Measurements from ENCODE around the gene NPAT. TPM values are rescaled to one million over a fixed set of nuclear protein-coding genes. Genes with fewer than 3 reads are reported as not detected.
"Not testable (repeated sequence)": the region's sequence is repeated elsewhere in the genome, so short reads cannot be mapped to it uniquely, and the experiment has no call there.

NPAT gene
- total and polyA plus RNA-seq, 5 experiments from 2014 or later: 34.9 to 75.8 (median 52.8) TPM

DNA sequence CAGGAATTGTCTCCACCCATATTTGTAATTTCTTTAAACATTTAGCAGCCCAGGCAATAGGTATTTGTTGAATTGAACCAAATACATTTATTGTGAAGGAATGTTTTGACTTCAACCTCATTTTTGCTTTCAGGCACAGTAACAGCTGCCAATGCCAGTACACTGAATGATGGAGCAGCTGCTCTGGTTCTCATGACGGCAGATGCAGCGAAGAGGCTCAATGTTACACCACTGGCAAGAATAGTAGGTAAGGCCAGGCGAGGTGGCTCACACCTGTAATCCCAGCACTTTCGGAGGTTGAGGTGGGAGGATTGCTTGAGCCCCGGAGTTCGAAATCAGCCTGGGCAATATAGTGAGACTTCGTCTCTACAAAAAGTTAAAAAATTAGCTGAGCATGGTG is 80.1 kb downstream of the NPAT start:
- DNase-seq (no peak), ATAC-seq (no peak)
- Mint-ChIP-seq H3K36me3 (peaks cover 4 to 80% (median 26%) of the 10 kb centered on the region in 3 donors), H3K4me3 (no peak overlapping the region), H3K4me1 (peaks cover 2 to 15% (median 5%) of the 10 kb centered on the region in 4 donors), H3K27ac (peak overlapping the region in 5 of 10 donors; percentile 19 to 77 (median 53)), H3K27me3 (no peaks in the 10 kb centered on the region), H3K9me3 (no peaks in the 10 kb centered on the region)
- POLR2A ChIA-PET: no interaction called here

DNA sequence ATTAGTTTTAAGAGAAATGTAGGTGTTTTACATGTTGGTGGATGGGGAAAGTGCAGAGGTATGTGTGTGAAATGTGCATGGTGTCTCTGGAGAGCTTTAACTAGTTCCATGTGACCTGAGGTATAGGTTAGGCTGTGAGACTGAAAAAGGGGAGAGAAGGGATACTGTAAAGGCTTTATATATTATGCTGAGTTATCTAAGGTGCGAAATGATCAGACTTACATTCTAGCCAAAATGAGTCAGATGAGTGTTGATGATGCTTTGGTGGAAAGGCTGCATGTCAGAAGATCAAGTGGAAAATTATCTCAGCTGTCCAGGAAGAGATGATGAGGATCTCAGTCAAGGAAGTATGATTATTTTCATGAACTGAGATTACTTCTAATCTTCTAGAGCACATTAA is 85.2 kb downstream of the NPAT start:
- ATAC-seq (no peak), DNase-seq (no peak)
- Mint-ChIP-seq H3K36me3 (peaks cover 6 to 66% (median 12%) of the 10 kb centered on the region in 3 donors), H3K9me3 (no peaks in the 10 kb centered on the region), H3K4me1 (peaks cover 2 to 12% (median 8%) of the 10 kb centered on the region in 4 donors), H3K27me3 (no peaks in the 10 kb centered on the region), H3K4me3 (no peak overlapping the region), H3K27ac (peak overlapping the region in 9 of 10 donors; percentile 1 to 60 (median 18))
- POLR2A ChIA-PET: no interaction called here

DNA sequence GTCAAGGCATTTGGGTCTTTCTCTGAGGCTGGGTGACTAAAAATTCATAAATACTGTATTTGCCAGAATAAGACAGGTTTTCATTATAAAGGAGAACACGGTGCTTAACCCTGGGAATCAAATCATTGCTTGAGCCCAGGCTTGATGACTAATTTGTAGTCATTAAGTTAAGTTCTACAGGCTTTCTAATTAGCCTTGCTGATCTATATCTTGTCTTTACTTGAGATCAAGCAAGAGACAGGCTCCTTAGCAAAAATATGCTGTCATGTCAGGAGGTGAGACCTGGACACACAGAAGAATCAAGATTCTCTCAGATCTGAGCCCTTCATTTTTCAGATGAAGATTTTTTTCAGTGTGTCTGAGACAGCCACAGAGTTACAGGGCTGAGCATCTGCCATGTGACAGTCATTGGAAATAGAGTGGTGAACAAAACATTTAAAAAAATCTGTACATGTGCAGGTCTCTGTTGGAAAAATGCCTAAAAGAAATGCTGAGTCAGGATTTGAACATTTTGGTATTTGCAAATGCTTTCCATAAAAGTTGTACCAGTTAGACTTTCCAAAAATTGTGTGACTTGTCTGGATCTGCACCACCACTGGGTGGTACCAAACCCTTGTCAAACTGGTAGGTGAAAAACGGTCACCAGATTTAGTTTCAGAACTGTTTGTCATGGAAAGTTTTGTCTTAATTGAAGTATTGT is 86.4 kb downstream of the NPAT start:
- peak in 3 of 10 donors; percentile 10 to 33 (median 22) for DNase-seq
- peak overlapping the region in 7 of 10 donors; percentile 10 to 67 (median 21) for H3K27ac Mint-ChIP-seq
- peaks cover 8 to 58% (median 12%) of the 10 kb centered on the region in 3 donors for H3K36me3 Mint-ChIP-seq
- H3K9me3 Mint-ChIP-seq: no peaks in the 10 kb centered on the region
- no peak overlapping the region for H3K4me3 Mint-ChIP-seq
- POLR2A ChIA-PET: interaction anchor here (0.7 kb wide), 1 partner anchor 27 kb away, joined by 3 read pairs; no protein-coding TSS in a partner anchor
- peaks cover 3 to 12% (median 8%) of the 10 kb centered on the region in 4 donors for H3K4me1 Mint-ChIP-seq
- H3K27me3 Mint-ChIP-seq: no peaks in the 10 kb centered on the region
- ATAC-seq: peak; percentile 42 to 50

DNA sequence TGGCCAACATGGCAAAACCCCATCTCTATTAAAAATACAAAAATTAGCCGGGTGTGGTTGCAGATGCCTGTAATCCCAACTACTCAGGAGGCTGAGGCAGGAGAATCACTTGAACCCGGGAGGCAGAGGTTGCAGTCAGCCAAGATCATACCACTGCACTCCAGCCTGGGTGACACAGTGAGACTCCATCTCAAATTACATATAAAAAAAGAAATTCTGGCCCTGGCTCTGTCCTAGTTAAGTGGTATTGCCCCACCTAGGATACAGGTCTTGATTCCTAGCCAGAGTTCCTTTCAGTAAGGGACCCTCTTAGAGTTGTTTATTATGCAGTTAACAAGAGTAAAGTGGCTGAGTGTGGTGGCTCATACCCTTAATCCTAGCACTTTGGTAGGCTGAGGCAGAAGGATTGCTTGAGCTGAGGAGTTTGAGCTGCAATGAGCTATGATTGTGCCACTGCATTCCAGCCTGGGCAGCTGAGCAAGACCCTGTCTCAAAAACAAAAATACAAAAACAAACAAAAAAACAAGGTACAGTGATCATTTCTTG is 89.4 kb downstream of the NPAT start:
- H3K36me3 Mint-ChIP-seq: peaks cover 4 to 44% (median 7%) of the 10 kb centered on the region in 3 donors
- H3K27ac Mint-ChIP-seq: peak overlapping the region in 6 of 10 donors; percentile 9 to 37 (median 23)
- H3K4me1 Mint-ChIP-seq: peaks cover 5 to 18% (median 9%) of the 10 kb centered on the region in 4 donors
- DNase-seq, POLR2A ChIA-PET, H3K9me3 Mint-ChIP-seq, H3K4me3 Mint-ChIP-seq, ATAC-seq, H3K27me3 Mint-ChIP-seq: not testable (repeated sequence)

DNA sequence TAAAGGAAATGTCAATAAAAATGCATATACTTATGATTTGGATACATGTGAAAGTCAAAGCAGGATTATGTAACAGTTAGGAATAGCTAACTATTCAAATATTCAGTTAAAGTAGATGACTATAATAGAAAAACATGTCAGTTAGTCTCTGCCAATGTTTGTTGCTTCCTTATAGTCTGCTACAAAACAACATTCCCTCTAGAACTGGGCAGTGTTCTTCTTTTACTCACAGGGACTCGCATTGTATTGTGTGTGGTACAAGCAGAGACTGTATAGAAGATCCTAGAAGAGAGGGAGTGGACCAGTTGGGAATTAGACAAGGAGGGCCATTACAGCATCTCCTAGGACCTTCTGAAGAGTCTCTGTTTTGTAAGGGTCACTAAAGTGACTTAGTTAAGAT is 90.4 kb downstream of the NPAT start:
- Mint-ChIP-seq H3K4me3 (no peak overlapping the region), H3K9me3 (no peaks in the 10 kb centered on the region), H3K36me3 (peaks cover 3 to 40% (median 4%) of the 10 kb centered on the region in 3 donors), H3K4me1 (peaks cover 2 to 21% (median 9%) of the 10 kb centered on the region in 4 donors), H3K27me3 (no peaks in the 10 kb centered on the region), H3K27ac (peak overlapping the region in 8 of 10 donors; percentile 2 to 86 (median 50))
- ATAC-seq (no peak), DNase-seq (no peak)
- POLR2A ChIA-PET: no interaction called here

DNA sequence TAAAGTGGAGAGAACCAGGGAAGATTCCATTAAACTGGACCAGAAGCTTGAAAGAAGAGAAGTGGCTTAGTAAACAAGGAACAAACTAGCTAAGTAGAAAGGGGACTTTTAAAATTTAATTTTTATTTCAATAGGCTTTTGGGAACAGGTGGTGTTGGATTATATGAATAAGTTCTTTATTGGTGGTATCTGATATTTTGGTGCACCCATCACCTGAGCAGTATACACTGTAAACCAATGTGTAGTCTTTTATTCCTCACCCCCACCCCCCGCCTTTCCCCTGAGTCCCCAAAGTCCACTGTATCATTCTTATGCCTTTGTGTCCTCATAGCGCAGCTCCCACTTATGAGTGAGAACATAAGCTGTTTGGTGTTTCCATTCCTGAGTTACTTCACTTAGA is 93.7 kb downstream of the NPAT start:
- DNase-seq (no peak), ATAC-seq (no peak)
- POLR2A ChIA-PET: no interaction called here
- Mint-ChIP-seq H3K27me3 (no peaks in the 10 kb centered on the region), H3K36me3 (peaks cover 0 to 21% (median 4%) of the 10 kb centered on the region in 3 donors), H3K4me3 (no peak overlapping the region), H3K27ac (peak overlapping the region in 3 of 10 donors; percentile 14 to 76 (median 17)), H3K4me1 (peaks cover 20 to 42% (median 26%) of the 10 kb centered on the region in 4 donors), H3K9me3 (no peaks in the 10 kb centered on the region)

DNA sequence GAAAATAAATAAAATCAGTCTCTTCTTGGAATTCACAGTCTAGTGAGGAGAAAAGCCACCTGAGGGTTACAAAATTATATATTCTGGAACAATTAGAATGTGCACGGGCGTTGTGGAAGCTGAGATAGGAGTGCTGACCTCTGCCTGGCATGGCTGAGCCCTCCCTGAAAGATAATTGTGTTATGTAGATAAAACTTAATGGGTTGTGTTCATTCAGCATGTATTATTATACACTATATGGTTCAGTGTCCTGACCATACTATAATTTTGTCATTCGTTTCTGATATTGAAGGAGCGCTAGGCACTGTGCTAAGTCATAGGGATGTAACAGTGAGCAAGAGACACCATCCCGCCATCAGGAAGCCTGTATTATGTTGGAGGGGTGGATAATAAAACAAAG is 97.3 kb downstream of the NPAT start:
- POLR2A ChIA-PET: no interaction called here
- Mint-ChIP-seq H3K4me3 (peak overlapping the region in 2 of 10 donors; percentile 9 to 12), H3K27ac (peak overlapping the region in 6 of 10 donors; percentile 5 to 78 (median 24)), H3K36me3 (peaks cover 0 to 7% (median 0%) of the 10 kb centered on the region in 3 donors), H3K4me1 (peaks cover 36 to 63% (median 51%) of the 10 kb centered on the region in 4 donors), H3K27me3 (no peaks in the 10 kb centered on the region), H3K9me3 (no peaks in the 10 kb centered on the region)
- no peak for DNase-seq
- ATAC-seq: no peak

DNA sequence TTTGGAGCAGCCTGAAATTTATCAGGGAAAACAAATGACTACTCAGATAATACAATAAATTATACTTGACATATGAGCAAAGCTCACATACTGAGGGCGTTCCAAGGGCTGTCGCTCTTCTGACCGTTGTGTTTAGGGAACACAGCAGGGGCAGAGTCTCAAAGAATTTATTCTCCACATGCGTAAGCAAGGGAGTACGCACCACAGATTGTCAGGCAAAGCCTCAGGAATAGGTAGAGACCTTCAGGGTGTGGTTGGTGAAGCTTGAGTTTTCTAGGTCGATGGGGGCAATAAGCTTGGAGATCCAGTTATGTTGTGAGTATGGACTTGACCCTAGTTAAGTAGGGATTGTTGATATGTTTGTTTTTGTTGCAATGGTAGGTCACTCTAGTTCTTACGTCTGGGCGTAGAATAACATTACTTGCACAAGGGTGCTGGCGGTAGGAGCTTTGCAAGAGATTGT is 100.2 kb downstream of the NPAT start:
- DNase-seq: no peak
- POLR2A ChIA-PET: interaction anchor here (0.8 kb wide), 1 partner anchor 28 kb away, joined by 3 read pairs; no protein-coding TSS in a partner anchor
- Mint-ChIP-seq H3K27me3 (no peaks in the 10 kb centered on the region), H3K36me3 (peaks cover 0 to 2% (median 0%) of the 10 kb centered on the region in 3 donors), H3K4me1 (peaks cover 30 to 51% (median 49%) of the 10 kb centered on the region in 4 donors), H3K4me3 (peak overlapping the region; percentile 87 to 97 (median 96)), H3K27ac (peak overlapping the region in 9 of 10 donors; percentile 0 to 97 (median 86)), H3K9me3 (no peaks in the 10 kb centered on the region)
- ATAC-seq: no peak

DNA sequence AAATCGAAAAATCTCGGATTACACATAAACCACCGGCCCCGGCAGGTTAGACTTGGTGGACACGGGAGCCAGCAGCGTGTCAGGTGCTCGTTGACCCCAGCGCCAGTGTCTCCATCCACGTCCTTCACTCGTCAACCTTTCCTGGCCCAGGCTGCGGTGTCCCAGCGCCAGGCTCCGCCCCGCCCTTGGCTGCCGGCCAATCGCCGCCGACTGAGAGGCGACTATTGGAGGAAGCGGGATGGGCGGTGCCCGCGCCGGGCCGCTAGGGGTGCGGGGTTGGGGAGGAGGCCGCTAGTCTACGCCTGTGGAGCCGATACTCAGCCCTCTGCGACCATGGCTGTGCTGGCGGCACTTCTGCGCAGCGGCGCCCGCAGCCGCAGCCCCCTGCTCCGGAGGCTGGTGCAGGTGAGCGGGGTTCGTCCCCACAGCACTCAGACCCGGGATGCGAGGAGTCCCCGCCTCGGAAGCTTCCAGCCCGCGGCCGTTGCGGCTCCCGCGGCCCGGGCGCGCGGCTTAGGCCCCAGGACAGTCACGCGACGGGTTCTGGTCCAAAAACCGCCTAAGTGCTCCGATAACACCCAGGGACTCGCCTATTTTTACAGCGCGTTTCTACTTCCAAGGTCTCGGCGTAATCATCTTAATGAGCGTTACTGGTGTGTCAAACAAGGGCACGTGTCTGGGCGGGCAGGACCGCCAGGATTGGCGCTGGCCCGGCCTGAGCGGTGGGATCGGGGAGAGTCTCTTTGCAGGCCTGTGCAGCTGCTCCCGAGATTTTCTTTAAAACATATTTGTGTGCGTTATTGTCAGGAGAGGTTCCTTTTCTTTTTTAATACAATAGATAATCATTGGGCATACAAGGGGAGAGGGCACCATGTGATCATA is 100.9 kb downstream of the NPAT start, which contains the start of gene ACAT1:
Gene ACAT1, plus strand, starts transcription at position 294 of the 882 bp plus-strand sequence. Its CDS starts 40 bp downstream, at position 334.
- Mint-ChIP-seq H3K4me3 (peak within 1 kb of the TSS; percentile 87 to 97 (median 96)), H3K27ac (peak within 1 kb of the TSS; percentile 35 to 97 (median 89)), H3K27me3 (no peaks in the 10 kb centered on the region), H3K9me3 (no peaks in the 10 kb centered on the region), H3K4me1 (peaks cover 30 to 50% (median 47%) of the 10 kb centered on the region in 4 donors), H3K36me3 (peaks cover 0 to 2% (median 0%) of the 10 kb centered on the region in 3 donors)
- ATAC-seq (peak; percentile 99), DNase-seq (peak; percentile 90 to 97 (median 95))
- POLR2A ChIA-PET: interaction anchor here (0.5 to 0.8 kb wide), 2 partner anchors 10 to 27 kb away, joined by 3 read pairs; no protein-coding TSS in a partner anchor

DNA sequence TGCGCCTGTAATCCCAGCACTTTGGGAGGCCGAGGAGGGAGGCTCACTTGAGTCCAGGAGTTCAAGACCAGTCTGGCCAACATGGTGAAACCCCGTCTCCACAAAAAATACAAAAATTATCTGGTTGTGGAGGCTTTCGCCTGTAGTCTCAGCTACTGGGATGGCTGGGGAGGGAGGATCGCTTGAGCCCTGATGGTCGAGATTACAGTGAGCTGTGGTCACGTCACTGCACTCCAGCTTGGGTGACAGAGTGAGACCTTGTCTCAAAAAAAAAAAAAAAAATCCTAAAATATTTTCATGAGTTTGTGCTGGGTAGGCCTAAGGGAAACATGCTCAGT is 101.5 kb downstream of the NPAT start:
- DNase-seq, H3K27me3 Mint-ChIP-seq, H3K9me3 Mint-ChIP-seq, ATAC-seq, H3K36me3 Mint-ChIP-seq: not testable (repeated sequence)
- H3K4me1 Mint-ChIP-seq: peaks cover 27 to 46% (median 41%) of the 10 kb centered on the region in 4 donors
- peak overlapping the region in 7 of 10 donors; percentile 35 to 90 (median 82) for H3K27ac Mint-ChIP-seq
- H3K4me3 Mint-ChIP-seq: peak overlapping the region; percentile 87 to 97 (median 96)
- POLR2A ChIA-PET: interaction anchor here (0.5 to 0.9 kb wide), 2 partner anchors 9 to 11 kb away, joined by 3 read pairs; no protein-coding TSS in a partner anchor

DNA sequence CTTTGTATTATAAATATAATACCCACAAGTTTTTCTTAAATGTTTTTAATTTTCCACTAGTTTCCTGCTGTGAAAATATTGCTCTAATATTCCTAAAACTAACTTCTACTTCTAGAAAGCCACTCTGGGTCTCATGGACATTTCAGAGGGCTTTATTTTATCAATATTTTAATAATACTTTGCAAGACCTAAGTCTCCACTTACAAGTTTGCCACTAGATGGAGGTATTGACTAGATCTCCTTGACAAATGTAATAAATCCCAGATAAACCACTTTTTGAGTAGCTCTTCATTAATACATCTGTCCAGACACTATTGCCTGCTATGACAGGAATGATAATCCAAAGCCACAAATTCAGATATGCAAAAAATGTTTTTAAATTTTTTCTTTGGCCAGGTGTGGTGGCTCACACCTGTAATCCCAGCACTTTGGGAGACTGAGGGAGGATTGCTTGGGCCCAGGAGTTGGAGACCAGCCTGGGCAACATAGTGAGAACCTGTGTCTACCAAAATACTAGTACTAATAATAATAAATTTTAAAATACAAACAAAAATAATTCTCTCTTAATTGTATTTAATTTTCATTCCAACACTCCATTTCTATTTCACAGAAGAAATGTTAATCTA is 104.6 kb downstream of the NPAT start:
- H3K9me3 Mint-ChIP-seq: no peaks in the 10 kb centered on the region
- POLR2A ChIA-PET: interaction anchor here (1.1 kb wide), 1 partner anchor 164 kb away, joined by 3 read pairs; no protein-coding TSS in a partner anchor
- H3K4me1 Mint-ChIP-seq: peaks cover 9 to 21% (median 16%) of the 10 kb centered on the region in 4 donors
- ATAC-seq (no peak), DNase-seq (peak in 2 of 10 donors; percentile 17 to 19)
- no peak overlapping the region for H3K4me3 Mint-ChIP-seq
- H3K36me3 Mint-ChIP-seq: no peaks in the 10 kb centered on the region
- H3K27ac Mint-ChIP-seq: no peak overlapping the region
- no peaks in the 10 kb centered on the region for H3K27me3 Mint-ChIP-seq

Data from naive thymus-derived CD8-positive, alpha-beta T cell (primary cell).